Panc1 (cell line): ENCODE measurements around the gene NTRK1. TPM values are rescaled to one million over a fixed set of nuclear protein-coding genes. Genes with fewer than 3 reads are reported as not detected.

Experiments
- ATAC-seq: fragments of 200-7000 bp; cut with Tn5 transposase; 2 replicates; pipeline ENCODE4 v1.9.1; 2020; ENCODE audit warnings: mild to moderate bottlenecking, moderate library complexity
- BruUV-seq: library from RNA; stranded (reverse); fragments of 400-500 nt; replicated peaks from 2 replicates; lab custom pipeline; 2021; lab: Mats Ljungman, UMichigan
- CTCF ChIA-PET: fragments of 300-600 bp; sonication (Branson Sonifier 250); formaldehyde crosslinking; loops from one replicate; lab custom pipeline; 2022; ENCODE audit warnings: antibody characterized with exemption; lab: Charles Lee
- POLR2A ChIA-PET: fragments of 300-600 bp; sonication (Branson Sonifier 250); formaldehyde crosslinking; loops from one replicate; lab custom pipeline; 2022; ENCODE audit warnings: antibody characterized with exemption; lab: Charles Lee
- DNase-seq: peaks from one replicate; pipeline ENCODE4 v3.0.0-alpha.2; 2010; ENCODE audit warnings: low read depth, low spot score
- H3K27ac ChIP-seq: 2 replicates; pipeline ENCODE4 v1.5.1; 2011; ENCODE audit warnings: mild to moderate bottlenecking, low read length, inconsistent platforms
- H3K27me3 ChIP-seq: fragments of 200-500 bp; sonication (Bioruptor generic); 2 replicates; pipeline ENCODE4 v1.6.0; 2014; ENCODE audit warnings: low read length, inconsistent platforms; ENCODE audit not compliant: control insufficient read depth, insufficient read depth
- H3K36me3 ChIP-seq: fragments of 200-500 bp; sonication (Bioruptor generic); 2 replicates; pipeline ENCODE4 v1.5.1; 2014; ENCODE audit warnings: inconsistent platforms, mild to moderate bottlenecking, low read length, moderate library complexity; ENCODE audit not compliant: control insufficient read depth, insufficient read depth
- H3K4me1 ChIP-seq: 2 replicates; pipeline ENCODE4 v1.5.1; 2011; ENCODE audit warnings: inconsistent platforms, mild to moderate bottlenecking, low read length, moderate library complexity; ENCODE audit not compliant: control insufficient read depth, insufficient read depth
- H3K4me3 ChIP-seq, 2 experiments: 2 replicates each; pipeline ENCODE4 v1.5.1; 2011 to 2012; ENCODE audit warnings: low read depth in 2 of 2, low read length in 2 of 2, mild to moderate bottlenecking in 2 of 2, inconsistent platforms in 1 of 2, moderate library complexity in 1 of 2
- H3K9me3 ChIP-seq: fragments of 200-500 bp; sonication (Bioruptor generic); 2 replicates; pipeline ENCODE4 v1.5.1; 2014; ENCODE audit warnings: low read depth, mild to moderate bottlenecking, inconsistent platforms, low read length, moderate library complexity; ENCODE audit not compliant: control insufficient read depth, insufficient read depth
- POLR2AphosphoS5 ChIP-seq: IDR thresholded peaks from 2 replicates; pipeline ENCODE4 v1.6.1; 2012; ENCODE audit warnings: mild to moderate bottlenecking, low read depth, low read length, moderate library complexity
- REST ChIP-seq, 2 experiments: IDR thresholded peaks; 2 replicates each; pipeline ENCODE4 v1.6.1; 2011 to 2012; ENCODE audit warnings: low read depth in 2 of 2, control low read depth in 1 of 2, low read length in 1 of 2, mild to moderate bottlenecking in 1 of 2, moderate library complexity in 1 of 2; ENCODE audit not compliant: insufficient read depth in 1 of 2
- SIN3A ChIP-seq: IDR thresholded peaks from 2 replicates; pipeline ENCODE4 v1.6.1; 2012; ENCODE audit warnings: low read depth, mild to moderate bottlenecking, low read length, moderate library complexity, borderline replicate concordance; ENCODE audit not compliant: insufficient read depth
- TCF7L2 ChIP-seq: IDR thresholded peaks from 2 replicates; pipeline ENCODE4 v1.6.1; 2011; ENCODE audit warnings: mild to moderate bottlenecking, low read depth, low read length, inconsistent platforms
- in situ Hi-C: cut with HindIII; loops from 2 replicates; pipeline ENCODE4 v1.10.0; 2016; ENCODE audit warnings: low sequenced_read_pairs, low pct_unique_long_range_greater_than_20kb
- intact Hi-C: fragments of 100-400 bp; cut with micrococcal nuclease; formaldehyde crosslinking; loops from one replicate; pipeline ENCODE4 v1.10.0; 2022; ENCODE audit not compliant: unreplicated experiment
- total RNA-seq: library from RNA; stranded (reverse); gene quantifications from one replicate; pipeline ENCODE4 v1.2.1, GENCODE V29; 2021; ENCODE audit not compliant: unreplicated experiment
- TF ChIP-seq, protein P1 (sequence below): fragments of 450-650 bp; IDR thresholded peaks from 2 replicates; pipeline ENCODE4 v1.5.1; 2017; ENCODE audit warnings: mild to moderate bottlenecking

Gene NTRK1
- total RNA-seq, 1 experiment from 2014 or later, result 0.21 TPM

DNA sequence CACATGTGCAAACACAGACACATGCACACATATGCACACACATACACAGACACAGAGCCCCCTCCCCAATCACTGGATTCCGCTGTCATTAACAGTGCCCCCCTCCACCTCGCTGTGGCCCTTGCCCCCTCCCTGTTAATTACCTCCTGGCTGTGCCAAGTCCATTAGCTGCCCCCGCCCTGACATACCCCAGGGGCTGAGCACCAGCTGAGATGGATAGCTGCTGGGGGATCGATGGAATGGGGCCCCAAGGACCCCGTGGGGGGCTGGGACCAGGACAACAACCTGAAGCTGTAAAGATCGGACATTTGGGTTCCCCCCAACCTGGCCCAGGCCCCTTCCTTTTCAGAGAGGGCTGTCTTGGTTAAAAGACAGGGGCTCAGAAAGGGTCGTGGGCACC is 23.3 kb downstream of the NTRK1 start:
- Histone ChIP-seq H3K27ac (no peak overlapping the region), H3K4me3 (no peak overlapping the region), H3K4me1 (no peaks in the 10 kb centered on the region; the same call in 1 of the 2 replicates), H3K36me3 (no peaks in the 10 kb centered on the region), H3K27me3 (no peaks in the 10 kb centered on the region), H3K9me3 (no peaks in the 10 kb centered on the region)
- ATAC-seq, result no peak
- intact Hi-C loops, result no loop called here
- DNase-seq, result no peak
- no TSS peak for BruUV-seq
- TF ChIP-seq POLR2AphosphoS5 (no peak), SIN3A (no peak)
- TF ChIP-seq, protein P1, sequence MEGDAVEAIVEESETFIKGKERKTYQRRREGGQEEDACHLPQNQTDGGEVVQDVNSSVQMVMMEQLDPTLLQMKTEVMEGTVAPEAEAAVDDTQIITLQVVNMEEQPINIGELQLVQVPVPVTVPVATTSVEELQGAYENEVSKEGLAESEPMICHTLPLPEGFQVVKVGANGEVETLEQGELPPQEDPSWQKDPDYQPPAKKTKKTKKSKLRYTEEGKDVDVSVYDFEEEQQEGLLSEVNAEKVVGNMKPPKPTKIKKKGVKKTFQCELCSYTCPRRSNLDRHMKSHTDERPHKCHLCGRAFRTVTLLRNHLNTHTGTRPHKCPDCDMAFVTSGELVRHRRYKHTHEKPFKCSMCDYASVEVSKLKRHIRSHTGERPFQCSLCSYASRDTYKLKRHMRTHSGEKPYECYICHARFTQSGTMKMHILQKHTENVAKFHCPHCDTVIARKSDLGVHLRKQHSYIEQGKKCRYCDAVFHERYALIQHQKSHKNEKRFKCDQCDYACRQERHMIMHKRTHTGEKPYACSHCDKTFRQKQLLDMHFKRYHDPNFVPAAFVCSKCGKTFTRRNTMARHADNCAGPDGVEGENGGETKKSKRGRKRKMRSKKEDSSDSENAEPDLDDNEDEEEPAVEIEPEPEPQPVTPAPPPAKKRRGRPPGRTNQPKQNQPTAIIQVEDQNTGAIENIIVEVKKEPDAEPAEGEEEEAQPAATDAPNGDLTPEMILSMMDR, result no peak
- ChIA-PET POLR2A (interaction anchor here (0.6 to 1.4 kb wide), 2 partner anchors 155 to 1134 kb away, joined by 3 read pairs; partner anchors contain the start of gene ISG20L2), CTCF (interaction anchor here (0.6 to 0.7 kb wide), 2 partner anchors 9 to 44 kb away, joined by 3 read pairs; no protein-coding TSS in a partner anchor)
- in situ Hi-C loops, result no loop called here

DNA sequence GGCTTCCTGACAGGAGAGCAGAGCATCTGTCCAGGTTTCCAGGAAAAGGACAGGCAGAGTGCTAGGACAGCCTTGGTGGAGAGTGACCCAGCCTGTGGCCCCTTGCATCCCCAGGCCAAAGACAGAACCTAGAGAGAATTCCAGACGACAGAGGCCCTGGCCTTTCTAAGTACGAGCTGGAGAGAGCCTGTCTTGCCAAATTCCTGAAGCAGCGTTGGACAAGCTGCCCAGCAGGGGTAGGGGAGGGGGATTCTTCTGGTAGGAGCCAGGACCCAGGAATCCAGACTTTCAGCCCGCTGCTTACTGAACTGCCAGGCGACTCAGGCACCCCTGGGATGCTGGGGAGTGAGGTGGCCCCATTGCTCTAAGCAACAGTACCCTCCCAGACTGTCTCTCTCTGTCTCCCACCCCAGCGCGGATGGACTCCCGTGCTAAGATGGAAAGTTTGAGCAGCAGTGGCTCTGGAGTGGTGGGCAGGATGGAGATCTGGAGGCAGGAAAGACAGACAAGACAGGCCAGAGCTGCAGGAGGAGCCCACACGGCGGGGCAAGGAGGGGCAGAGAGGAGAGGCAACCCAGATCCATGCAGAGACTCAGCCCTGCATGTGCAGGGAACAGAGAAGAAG is 24.0 kb downstream of the NTRK1 start:
- Histone ChIP-seq H3K9me3 (no peaks in the 10 kb centered on the region), H3K4me3 (no peak overlapping the region), H3K27ac (no peak overlapping the region), H3K4me1 (no peaks in the 10 kb centered on the region; the same call in 1 of the 2 replicates), H3K36me3 (no peaks in the 10 kb centered on the region), H3K27me3 (no peaks in the 10 kb centered on the region)
- in situ Hi-C loops (no loop called here), intact Hi-C loops (no loop called here)
- DNase-seq, result no peak
- no TSS peak for BruUV-seq
- no peak for TF ChIP-seq SIN3A
- TF ChIP-seq TCF7L2, result no peak
- no peak for TF ChIP-seq POLR2AphosphoS5
- no peak for TF ChIP-seq REST (IDR thresholded peaks at IDR 0.05; ENCODE audit: insufficient read depth in 1 of 2, low read depth in 2 of 2, low read length in 1 of 2)
- TF ChIP-seq, protein P1, result no peak
- ChIA-PET POLR2A (interaction anchor here (1.4 kb wide), 1 partner anchor 156 kb away, joined by 3 read pairs; the partner anchor contains the start of gene ISG20L2), CTCF (interaction anchor here (0.6 kb wide), 3 partner anchors 10 to 52 kb away, joined by 3 to 5 read pairs (median 3); no protein-coding TSS in a partner anchor)
- ATAC-seq, result peak; percentile 28; the same call in 1 of the 2 replicates
